ENCODE measurements around the gene TANGO6.

GRCh38 chr16:69036399-69037091 lies 193.2 kb downstream of the TANGO6 start:
- TF ChIP-seq CTCF (IDR thresholded peaks at IDR 0.05; ENCODE audit: low read length) = no peak
- TF ChIP-seq EZH2 (optimal IDR thresholded peaks at IDR 0.05; ENCODE audit: low read depth, low read length) = no peak

All from MM.1S (cell line).